Activated T-cell treated with anti-CD3 and anti-CD28 coated beads, Interleukin-2, amount 50 U/mL, for 72 hours (primary cell): Measurements from ENCODE around the gene SELL. TPM values are rescaled to one million over a fixed set of nuclear protein-coding genes. Genes with fewer than 3 reads are reported as not detected.
"Not testable (repeated sequence)": the region's sequence is repeated elsewhere in the genome, so short reads cannot be mapped to it uniquely, and the experiment has no call there.

Experiments
- ATAC-seq, 2 donors: fragments of 150-1000 bp; cut with Tn5 transposase; replicated peaks in 1 of 2; 2 replicates each; pipeline ENCODE4 v1.10.0; 2021; ENCODE audit warnings: moderate library complexity in 2 of 2, mild to moderate bottlenecking in 1 of 2
- DNase-seq, 2 donors: peaks; one replicate each; pipeline ENCODE4 v3.0.0; 2021 to 2022; ENCODE audit warnings: mixed read lengths in 1 of 2
- H3K27ac Mint-ChIP-seq: one replicate; pipeline ENCODE4 v1.8.0; 2022; ENCODE audit warnings: mild to moderate bottlenecking, moderate library complexity, mixed read lengths
- H3K27me3 Mint-ChIP-seq: one replicate; pipeline ENCODE4 v1.8.0; 2022; ENCODE audit warnings: low read depth, mixed read lengths
- H3K36me3 Mint-ChIP-seq, 2 donors: one replicate each; pipeline ENCODE4 v1.8.0; 2022; ENCODE audit warnings: mixed read lengths in 2 of 2, mild to moderate bottlenecking in 1 of 2; ENCODE audit not compliant: insufficient read depth in 2 of 2
- H3K4me1 Mint-ChIP-seq: one replicate; pipeline ENCODE4 v1.8.0; 2022; ENCODE audit warnings: low read depth, mixed read lengths
- H3K4me3 Mint-ChIP-seq, 2 donors: one replicate each; pipeline ENCODE4 v1.8.0; 2022; ENCODE audit warnings: mild to moderate bottlenecking in 2 of 2, mixed read lengths in 2 of 2, moderate library complexity in 2 of 2
- H3K9me3 Mint-ChIP-seq, 2 donors: one replicate each; pipeline ENCODE4 v1.8.0; 2022; ENCODE audit warnings: mixed read lengths in 2 of 2
- total RNA-seq, 2 donors: library from RNA; stranded (reverse); gene quantifications; one replicate each; pipeline ENCODE4 v1.2.3, GENCODE V29; 2022

SELL gene
- total RNA-seq, 2 donors from 2014 or later: 211 to 331 TPM

- H3K36me3 Mint-ChIP-seq: peaks cover 34 to 56% of the 10 kb centered on the region in 2 donors
- ATAC-seq (peak; percentile 10 to 21), DNase-seq (no peak)
- no peaks in the 10 kb centered on the region for H3K27me3 Mint-ChIP-seq
- peak overlapping the region; percentile 45 to 85 for H3K4me3 Mint-ChIP-seq
- H3K27ac Mint-ChIP-seq: peak overlapping the region; percentile 99
- peaks cover 97% of the 10 kb centered on the region for H3K4me1 Mint-ChIP-seq
- peaks cover 0 to 4% of the 10 kb centered on the region in 2 donors for H3K9me3 Mint-ChIP-seq
These were observed 13.7 kb downstream of the SELL start for GRCh38 chr1:169697755-169698154.

DNA sequence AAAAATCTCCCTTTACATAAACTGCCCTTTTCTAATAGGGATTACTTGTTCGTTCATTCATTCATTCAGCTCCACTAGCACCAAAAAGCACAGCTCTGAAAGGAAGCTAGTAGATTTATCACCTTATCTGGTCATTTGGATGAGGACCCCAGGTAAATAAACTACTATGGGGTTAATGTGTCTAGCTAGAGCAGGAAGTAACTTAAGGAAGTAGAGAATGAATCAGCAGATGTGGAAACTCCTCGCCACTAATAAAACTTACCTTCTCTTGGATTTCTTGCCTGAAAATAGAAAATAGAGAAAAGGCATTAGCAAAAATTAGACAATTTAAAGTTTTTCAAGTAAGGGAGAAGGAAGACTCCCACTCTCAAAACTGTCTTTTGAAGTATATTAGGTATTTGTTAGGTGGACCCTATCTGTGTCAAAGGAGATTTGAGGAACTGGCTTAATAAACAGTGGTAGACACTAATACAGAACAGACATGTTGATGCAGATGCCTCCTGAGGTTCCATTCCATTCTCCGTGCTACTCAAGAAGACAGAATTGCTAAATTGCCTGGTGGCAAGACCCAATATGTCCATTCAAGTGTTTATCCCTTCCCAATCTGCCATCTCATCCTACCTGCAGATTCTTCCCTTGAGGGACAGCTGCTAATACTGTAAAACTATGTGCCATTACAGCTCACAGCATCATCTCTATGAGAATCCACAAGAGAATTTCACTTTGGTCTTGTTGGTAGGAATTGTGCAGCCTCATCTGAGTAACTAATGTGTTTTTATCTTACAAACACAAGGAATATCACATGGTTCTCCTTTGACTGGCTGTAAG is 14.9 kb downstream of the SELL start:
- Mint-ChIP-seq H3K36me3 (peaks cover 28 to 48% of the 10 kb centered on the region in 2 donors), H3K27ac (peak overlapping the region; percentile 83), H3K9me3 (peaks cover 0 to 4% of the 10 kb centered on the region in 2 donors), H3K4me3 (peak overlapping the region; percentile 42 to 48), H3K27me3 (no peaks in the 10 kb centered on the region), H3K4me1 (peaks cover 91% of the 10 kb centered on the region)
- ATAC-seq (no peak), DNase-seq (no peak)

- Mint-ChIP-seq H3K36me3 (peaks cover 23 to 40% of the 10 kb centered on the region in 2 donors), H3K27me3 (no peaks in the 10 kb centered on the region), H3K4me1 (peaks cover 71% of the 10 kb centered on the region), H3K4me3 (peak overlapping the region; percentile 50 to 82), H3K27ac (peak overlapping the region; percentile 98), H3K9me3 (no peaks in the 10 kb centered on the region)
- peak; percentile 13 to 26 for ATAC-seq
- DNase-seq: peak; percentile 37 to 45
These were observed 16.9 kb downstream of the SELL start for GRCh38 chr1:169694304-169695075.

DNA sequence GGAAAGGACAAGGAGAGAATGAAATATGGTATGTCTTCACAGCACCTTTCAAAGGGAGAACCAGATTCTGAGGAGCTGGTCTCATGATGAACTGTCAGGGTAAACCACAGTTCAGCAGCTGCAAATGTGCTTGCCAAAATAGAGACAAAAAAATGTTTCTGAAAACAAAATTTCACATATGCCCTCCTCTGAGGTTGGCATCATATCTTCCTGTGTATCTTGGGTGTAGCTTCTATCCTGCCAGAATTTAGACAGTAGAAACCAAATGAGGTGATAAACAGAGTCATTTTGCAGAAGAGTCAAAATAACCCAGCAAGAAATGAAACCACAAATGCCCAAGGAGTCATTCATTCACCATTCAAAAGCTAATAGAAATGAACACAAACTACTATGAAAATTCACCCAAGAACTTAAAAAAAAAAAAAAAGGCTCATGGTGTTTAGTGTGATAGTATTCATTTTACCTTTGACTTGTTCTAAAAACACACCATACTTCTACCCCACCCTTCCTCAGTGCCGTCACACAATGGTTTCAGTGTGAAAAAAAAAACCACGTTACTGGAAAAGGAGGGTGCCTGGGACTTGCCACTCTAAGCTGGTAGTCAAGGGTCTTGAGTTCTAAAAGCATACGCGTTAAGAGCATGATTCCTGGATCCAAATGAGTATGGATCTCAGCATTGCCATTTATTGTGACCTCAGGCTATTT is 18.5 kb downstream of the SELL start:
- Mint-ChIP-seq H3K36me3 (peaks cover 17 to 28% of the 10 kb centered on the region in 2 donors), H3K9me3 (no peaks in the 10 kb centered on the region), H3K4me3 (peak overlapping the region; percentile 68 to 82), H3K4me1 (peaks cover 55% of the 10 kb centered on the region), H3K27ac (peak overlapping the region; percentile 98), H3K27me3 (no peaks in the 10 kb centered on the region)
- DNase-seq (peak; percentile 68), ATAC-seq (peak; percentile 82 to 83)

DNA sequence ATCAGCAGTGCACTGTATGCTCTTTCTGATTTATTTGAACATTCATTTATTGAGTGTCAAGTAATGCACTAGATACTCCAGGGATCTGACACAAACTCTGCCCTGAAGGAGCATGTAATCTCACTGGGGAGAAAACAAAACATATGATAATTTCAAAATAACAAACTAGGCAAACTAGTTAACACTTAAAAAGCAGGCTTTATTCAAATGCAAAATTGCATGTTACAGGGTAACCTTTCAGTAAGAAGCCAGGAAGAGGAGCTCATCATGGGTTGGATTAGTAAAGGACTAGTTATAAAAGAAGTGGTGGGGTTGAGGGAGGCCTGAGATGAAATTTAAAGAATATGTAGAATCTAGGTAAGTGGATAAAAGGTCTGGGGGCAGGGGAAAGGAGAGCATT is 20.9 kb downstream of the SELL start:
- Mint-ChIP-seq H3K27me3 (no peaks in the 10 kb centered on the region), H3K9me3 (no peaks in the 10 kb centered on the region), H3K36me3 (peaks cover 9 to 21% of the 10 kb centered on the region in 2 donors), H3K27ac (peak overlapping the region; percentile 98), H3K4me1 (peaks cover 31% of the 10 kb centered on the region), H3K4me3 (peak overlapping the region; percentile 66 to 83)
- DNase-seq (no peak), ATAC-seq (no peak)

GRCh38 chr1:169689395-169689794 is 22.0 kb downstream of the SELL start:
- DNase-seq: no peak
- Mint-ChIP-seq H3K4me1 (peaks cover 20% of the 10 kb centered on the region), H3K36me3 (peaks cover 1 to 18% of the 10 kb centered on the region in 2 donors), H3K27ac (peak overlapping the region; percentile 81), H3K9me3 (no peaks in the 10 kb centered on the region), H3K27me3 (no peaks in the 10 kb centered on the region), H3K4me3 (peak overlapping the region in 1 of 2 donors; percentile 62)
- ATAC-seq: no peak

DNA sequence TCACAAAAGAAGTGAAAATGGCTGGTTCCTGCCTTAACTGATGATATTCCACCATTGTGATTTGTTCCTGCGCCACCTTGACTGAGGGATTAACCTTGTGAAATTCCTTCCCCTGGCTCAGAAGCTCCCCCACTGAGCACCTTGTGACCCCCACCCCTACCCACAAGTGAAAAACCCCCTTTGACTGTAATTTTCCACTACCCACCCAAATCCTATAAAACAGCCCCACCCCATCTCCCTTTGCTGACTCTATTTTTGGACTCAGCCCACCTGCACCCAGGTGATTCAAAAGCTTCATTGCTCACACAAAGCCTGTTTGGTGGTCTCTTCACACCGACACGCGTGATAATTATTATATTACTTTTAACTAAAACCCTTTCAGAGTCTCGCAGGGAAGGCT is 23.0 kb downstream of the SELL start:
- H3K9me3 Mint-ChIP-seq, H3K27ac Mint-ChIP-seq, DNase-seq, H3K27me3 Mint-ChIP-seq, H3K4me1 Mint-ChIP-seq, ATAC-seq: not testable (repeated sequence)
- peak overlapping the region in 1 of 2 donors; percentile 49 for H3K4me3 Mint-ChIP-seq
- H3K36me3 Mint-ChIP-seq: peaks cover 1 to 13% of the 10 kb centered on the region in 2 donors

DNA sequence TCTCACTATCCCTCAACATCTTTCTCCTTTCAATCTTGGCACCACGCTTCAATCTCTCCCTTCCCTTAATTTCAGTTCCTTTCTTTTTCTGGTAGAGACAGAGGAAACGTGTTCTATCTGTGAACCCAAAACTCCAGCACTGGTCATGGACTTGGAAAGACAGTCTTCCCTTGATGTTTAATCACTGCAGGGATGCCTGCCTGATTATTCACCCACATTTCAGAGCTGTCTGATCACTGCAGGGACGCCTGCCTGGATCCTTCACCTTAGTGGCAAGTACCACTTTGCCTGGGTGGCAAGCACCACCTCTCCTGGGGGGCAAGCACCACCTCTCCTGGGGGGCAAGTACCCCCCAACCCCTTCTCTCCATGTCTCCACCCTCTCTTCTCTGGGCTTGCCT is 27.8 kb downstream of the SELL start:
- Mint-ChIP-seq H3K27me3 (no peaks in the 10 kb centered on the region), H3K36me3 (peaks cover 0 to 2% of the 10 kb centered on the region in 2 donors), H3K9me3 (no peaks in the 10 kb centered on the region), H3K27ac (no peak overlapping the region), H3K4me3 (no peak overlapping the region), H3K4me1 (peaks cover 38% of the 10 kb centered on the region)
- DNase-seq (no peak), ATAC-seq (no peak)

- H3K9me3 Mint-ChIP-seq, H3K27ac Mint-ChIP-seq, DNase-seq, H3K4me3 Mint-ChIP-seq, ATAC-seq, H3K36me3 Mint-ChIP-seq, H3K27me3 Mint-ChIP-seq: not testable (repeated sequence)
- H3K4me1 Mint-ChIP-seq: peaks cover 41% of the 10 kb centered on the region
These were observed 28.3 kb downstream of the SELL start for GRCh38 chr1:169683168-169683567.

- Mint-ChIP-seq H3K27ac (peak overlapping the region; percentile 89), H3K9me3 (no peaks in the 10 kb centered on the region), H3K4me1 (peaks cover 51% of the 10 kb centered on the region), H3K27me3 (no peaks in the 10 kb centered on the region), H3K4me3 (peak overlapping the region; percentile 62 to 79), H3K36me3 (no peaks in the 10 kb centered on the region)
- DNase-seq: no peak
- ATAC-seq: no peak
These were observed 29.3 kb downstream of the SELL start for GRCh38 chr1:169682071-169682470.

GRCh38 chr1:169681140-169681539 is 30.3 kb downstream of the SELL start:
- H3K27me3 Mint-ChIP-seq: no peaks in the 10 kb centered on the region
- peak overlapping the region; percentile 89 for H3K27ac Mint-ChIP-seq
- H3K4me3 Mint-ChIP-seq: peak overlapping the region; percentile 62 to 79
- no peaks in the 10 kb centered on the region for H3K36me3 Mint-ChIP-seq
- DNase-seq (no peak), ATAC-seq (peak; percentile 19 to 27)
- peaks cover 60% of the 10 kb centered on the region for H3K4me1 Mint-ChIP-seq
- no peaks in the 10 kb centered on the region for H3K9me3 Mint-ChIP-seq

DNA sequence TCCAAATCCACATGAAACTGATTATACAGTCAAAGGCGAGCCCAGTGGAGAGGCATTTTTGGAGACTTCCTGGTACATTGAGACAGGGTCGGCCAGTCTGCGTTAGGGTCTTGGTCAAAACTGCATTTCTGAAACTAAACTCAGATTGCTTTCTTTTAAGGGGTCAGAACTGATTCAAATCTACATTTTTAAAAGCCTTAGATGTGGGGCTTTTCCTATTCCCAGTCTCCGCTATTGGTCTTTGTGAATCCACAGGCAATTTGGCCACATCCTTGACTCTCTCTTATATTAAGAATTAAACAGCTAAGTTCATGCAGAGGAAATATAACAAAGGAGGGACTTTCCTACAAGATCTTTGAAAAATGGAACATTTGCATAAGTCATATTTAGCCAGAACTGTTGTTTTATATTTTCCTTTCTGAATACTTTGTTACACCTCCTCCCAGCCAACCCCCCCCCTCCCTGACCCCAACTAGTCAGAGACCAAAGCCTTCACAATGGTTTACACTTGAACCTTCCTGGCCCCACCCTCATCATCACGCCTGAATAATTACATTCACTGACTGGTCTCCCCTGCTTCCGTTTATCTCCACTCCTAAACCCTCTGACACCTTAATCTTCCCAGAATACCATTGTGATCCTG is 30.9 kb downstream of the SELL start:
- peaks cover 67% of the 10 kb centered on the region for H3K4me1 Mint-ChIP-seq
- H3K27me3 Mint-ChIP-seq: no peaks in the 10 kb centered on the region
- peak; percentile 88 to 90 for ATAC-seq
- H3K9me3 Mint-ChIP-seq: no peaks in the 10 kb centered on the region
- peak overlapping the region; percentile 62 to 79 for H3K4me3 Mint-ChIP-seq
- H3K36me3 Mint-ChIP-seq: no peaks in the 10 kb centered on the region
- DNase-seq: peak; percentile 65 to 74
- H3K27ac Mint-ChIP-seq: peak overlapping the region; percentile 89
